HepG2 (cell line): ENCODE data around the gene PLEKHA8. TPM values are rescaled to one million over a fixed set of nuclear protein-coding genes. Genes with fewer than 3 reads are reported as not detected.

ENCODE experiments used
- ATAC-seq: fragments of 200-7000 bp; cut with Tn5 transposase; 3 replicates; pipeline ENCODE4 v1.9.1; 2020; ENCODE audit warnings: mild to moderate bottlenecking, moderate library complexity
- BruUV-seq: library from RNA; stranded (reverse); fragments of 400-500 nt; replicated peaks from 2 replicates; lab custom pipeline; 2021; lab: Mats Ljungman, UMichigan
- CTCF ChIA-PET: fragments of 300-600 bp; formaldehyde crosslinking; extraction: SDS; loops from one replicate; lab custom pipeline; 2021; ENCODE audit warnings: low total read pairs, inconsistent platforms, low intra/inter-chr PET ratio; lab: Yijun Ruan, JAX
- POLR2A ChIA-PET: fragments of 350-600 bp; sonication (Branson Sonifier 250); formaldehyde crosslinking; loops from one replicate; lab custom pipeline; 2020; ENCODE audit warnings: antibody characterized with exemption, inconsistent platforms; lab: Yijun Ruan, JAX
- DNase-seq: peaks from one replicate; pipeline ENCODE4 v3.0.0-alpha.2; 2015; ENCODE audit warnings: low spot score
- FAIRE-seq: peaks from 3 replicates; lab custom pipeline; 2011; peaks lifted over from hg19 to GRCh38; lab: Jason Lieb, UNC
- H2AFZ ChIP-seq: one replicate; pipeline ENCODE4 v1.6.1; 2011; ENCODE audit warnings: low read length, inconsistent platforms
- H3K27ac ChIP-seq: fragments of 300-600 bp; 3 replicates; pipeline ENCODE4 v1.8.0; 2011; ENCODE audit warnings: mixed run types, mild to moderate bottlenecking, mixed read lengths, low read length, inconsistent platforms; ENCODE audit not compliant: insufficient read depth; ENCODE audit errors: extremely low read length
- H3K27me3 ChIP-seq, 2 experiments: fragments of 200-600 bp in 1 of 2; 2 replicates in 1 of 2; 3 replicates in 1 of 2; pipeline versions ENCODE4 v1.6.0 to v1.8.0; 2011; ENCODE audit warnings: low read length in 2 of 2, mild to moderate bottlenecking in 2 of 2, moderate library complexity in 2 of 2, inconsistent platforms in 1 of 2; ENCODE audit not compliant: insufficient read depth in 2 of 2, control insufficient read depth in 1 of 2
- H3K36me3 ChIP-seq, 2 experiments: fragments of 200-600 bp in 1 of 2; replicated peaks in 1 of 2; 2 replicates in 1 of 2; 3 replicates in 1 of 2; pipeline versions ENCODE4 v1.5.1 to v1.8.0; 2011; ENCODE audit warnings: low read length in 2 of 2, inconsistent platforms in 1 of 2; ENCODE audit not compliant: insufficient read depth in 2 of 2, control insufficient read depth in 1 of 2
- H3K4me1 ChIP-seq: 2 replicates; pipeline ENCODE4 v1.5.1; 2012; ENCODE audit warnings: low read length, inconsistent platforms; ENCODE audit not compliant: insufficient read depth
- H3K4me2 ChIP-seq: 2 replicates; pipeline ENCODE4 v1.6.0; 2011; ENCODE audit warnings: low read depth, low read length, inconsistent platforms
- H3K4me3 ChIP-seq, 3 experiments: fragments of 200-600 bp in 1 of 3; sonication (generic), shearing (Covaris generic) in 1 of 3; replicated peaks in 1 of 3; 2 replicates each; pipeline ENCODE4 v1.5.1; 2011 to 2016; ENCODE audit warnings: low read length in 3 of 3, inconsistent platforms in 2 of 3, low read depth in 2 of 3, mild to moderate bottlenecking in 2 of 3, control low read depth in 1 of 3, mixed read lengths in 1 of 3; ENCODE audit not compliant: insufficient read depth in 1 of 3
- H3K79me2 ChIP-seq: one replicate; pipeline ENCODE4 v1.6.1; 2011; ENCODE audit warnings: low read length, inconsistent platforms; ENCODE audit not compliant: insufficient read depth
- H3K9ac ChIP-seq: 2 replicates; pipeline ENCODE4 v1.6.0; 2011; ENCODE audit warnings: mild to moderate bottlenecking, low read depth, low read length, inconsistent platforms; ENCODE audit not compliant: insufficient read depth
- H3K9me3 ChIP-seq: 2 replicates; pipeline ENCODE4 v1.5.1; 2012; ENCODE audit warnings: mild to moderate bottlenecking, low read length
- H4K20me1 ChIP-seq: 2 replicates; pipeline ENCODE4 v1.6.0; 2011; ENCODE audit warnings: inconsistent platforms, mild to moderate bottlenecking, low read length, moderate library complexity; ENCODE audit not compliant: insufficient read depth
- CEBPB ChIP-seq: IDR thresholded peaks from 2 replicates; pipeline ENCODE4 v1.6.1; 2011; ENCODE audit warnings: low read depth, low read length, improper control_type of control experiment, borderline replicate concordance
- FOXO1 ChIP-seq: sonication (generic); formaldehyde crosslinking; IDR thresholded peaks from 2 replicates; pipeline ENCODE4 v1.4.0; 2020; ENCODE audit warnings: missing genetic modification reagents
- RORA ChIP-seq: sonication (generic); formaldehyde crosslinking; IDR thresholded peaks from 2 replicates; pipeline ENCODE4 v1.5.0; 2020; ENCODE audit warnings: mild to moderate bottlenecking, missing genetic modification reagents, moderate library complexity
- ZNF121 ChIP-seq: sonication (generic); formaldehyde crosslinking; IDR thresholded peaks from 2 replicates; pipeline ENCODE4 v1.5.0; 2020; ENCODE audit warnings: mild to moderate bottlenecking, missing genetic modification reagents
- ZNF274 ChIP-seq: sonication (generic); formaldehyde crosslinking; IDR thresholded peaks from 2 replicates; pipeline ENCODE4 v1.5.1; 2020; ENCODE audit warnings: mild to moderate bottlenecking, missing genetic modification reagents
- WGBS: methylation state at CpG from one replicate; pipeline ENCODE4 v1.1.6; 2017; ENCODE audit warnings: low lambda C conversion rate; 5-methylcytosine and 5-hydroxymethylcytosine counted together
- in situ Hi-C: cut with HindIII; loops from 2 replicates; pipeline ENCODE4 v1.10.0; 2017; ENCODE audit warnings: low pct_unique_long_range_greater_than_20kb; ENCODE audit not compliant: extremely low pct_ligation_motif_present
- intact Hi-C: fragments of 100-400 bp; cut with micrococcal nuclease; formaldehyde crosslinking; loops from one replicate; pipeline ENCODE4 v1.10.0; 2022; ENCODE audit not compliant: unreplicated experiment
- polyA plus RNA-seq, 8 experiments: library from polyadenylated mRNA; depleted of rRNA in 3 of 8; stranded (reverse) in 7 of 8; unstranded in 1 of 8; fragments of >200 nt; fragmentation: Illumina TruSeq in 4 of 8; extraction: Trizol in 4 of 8; gene quantifications; 2 replicates each; pipeline versions ENCODE4 v1.2.1 to v1.2.3, GENCODE V29; 2011 to 2016; ENCODE audit warnings: low read depth in 4 of 8, missing spikeins in 1 of 8, mixed read lengths in 1 of 8; ENCODE audit not compliant: insufficient read depth in 1 of 8
- total RNA-seq, 5 experiments: library from RNA; depleted of rRNA; stranded (reverse); fragments of >200 nt; fragmentation: Illumina TruSeq; extraction: Trizol; gene quantifications; 2 replicates each; pipeline ENCODE4 v1.2.3, GENCODE V29; 2016; ENCODE audit warnings: low read depth in 1 of 5

Gene PLEKHA8
- total and polyA plus RNA-seq, 2 of the 13 experiments (the other 11 are each of a cell fraction or from before 2014, with no cell fraction given) = 12.5 to 26.4 TPM

DNA sequence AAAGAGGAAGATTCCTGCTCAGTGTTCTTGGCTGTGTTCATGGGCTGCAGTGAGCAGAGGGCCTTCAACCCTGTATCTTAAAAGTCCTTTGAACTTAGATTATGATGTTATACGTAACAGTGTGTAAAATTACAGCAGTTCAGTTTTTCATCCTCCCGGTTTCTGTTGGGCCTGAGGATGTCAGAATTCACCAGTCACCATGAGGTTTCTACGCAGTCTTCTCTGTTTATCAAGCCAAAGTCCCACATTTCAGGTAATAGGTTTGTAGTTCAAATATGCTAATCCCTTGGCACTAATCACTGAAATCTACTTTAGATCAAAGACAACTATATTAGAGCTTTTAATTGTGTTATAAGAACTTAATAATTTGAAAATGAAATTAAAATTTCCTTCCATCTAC is 24.9 kb downstream of the PLEKHA8 start:
- H3K79me2 ChIP-seq = no peaks in the 10 kb centered on the region

GRCh38 chr7:30057741-30058140 is 29.5 kb downstream of the PLEKHA8 start:
- H3K4me3 ChIP-seq = no peak overlapping the region
- no peak for ATAC-seq
- FAIRE-seq = no peak
- no peaks in the 10 kb centered on the region for H3K79me2 ChIP-seq
- no peaks in the 10 kb centered on the region for H3K9me3 ChIP-seq
- no peak overlapping the region for H2AFZ ChIP-seq
- H3K4me2 ChIP-seq = no peak overlapping the region
- peaks cover 11 to 42% of the 10 kb centered on the region in 2 experiments for H3K36me3 ChIP-seq
- ChIA-PET CTCF (no interaction called here), POLR2A (no interaction called here)
- H3K4me1 ChIP-seq = no peaks in the 10 kb centered on the region
- intact Hi-C loops = no loop called here
- no peak overlapping the region for H3K9ac ChIP-seq
- TF ChIP-seq FOXO1 (CRISPR knock-in tag) = no peak
- TF ChIP-seq, all 625 proteins: peak for 0
- Histone ChIP-seq H3K27me3 (no peaks in the 10 kb centered on the region), H4K20me1 (no peaks in the 10 kb centered on the region), H3K27ac (no peak overlapping the region)
- BruUV-seq = no TSS peak
- DNase-seq = no peak
- in situ Hi-C loops = no loop called here

More for the DNA sequence above, 24.9 kb downstream of the PLEKHA8 start:
- 96% methylated on average over 3 of the region's 3 CpGs for WGBS
- H3K36me3 ChIP-seq = peaks cover 19 to 61% of the 10 kb centered on the region in 2 experiments
- FAIRE-seq (no peak), ATAC-seq (no peak), DNase-seq (no peak)
- no peaks in the 10 kb centered on the region for H4K20me1 ChIP-seq
- no peaks in the 10 kb centered on the region for H3K27me3 ChIP-seq
- POLR2A ChIA-PET = no interaction called here
- intact Hi-C loops = no loop called here
- no peak overlapping the region for H3K4me3 ChIP-seq
- TF ChIP-seq ZNF121 (CRISPR knock-in tag) (no peak), RORA (no peak), CEBPB (no peak), ZNF274 (CRISPR knock-in tag) (no peak)
- H3K9me3 ChIP-seq = no peaks in the 10 kb centered on the region
- no peak overlapping the region for H3K27ac ChIP-seq
- no peak overlapping the region for H3K9ac ChIP-seq
- no TSS peak for BruUV-seq
- in situ Hi-C loops = no loop called here
- no peaks in the 10 kb centered on the region for H3K4me1 ChIP-seq
- CTCF ChIA-PET = no interaction called here
- H2AFZ ChIP-seq = no peak overlapping the region
- no peak overlapping the region for H3K4me2 ChIP-seq
